ENCODE results near the gene PIK3R1. TPM values are rescaled to one million over a fixed set of nuclear protein-coding genes. Genes with fewer than 3 reads are reported as not detected.

The PIK3R1 gene
- total and polyA plus RNA-seq, 8 donors = 9.2 to 280 (median 52.3) TPM

DNA sequence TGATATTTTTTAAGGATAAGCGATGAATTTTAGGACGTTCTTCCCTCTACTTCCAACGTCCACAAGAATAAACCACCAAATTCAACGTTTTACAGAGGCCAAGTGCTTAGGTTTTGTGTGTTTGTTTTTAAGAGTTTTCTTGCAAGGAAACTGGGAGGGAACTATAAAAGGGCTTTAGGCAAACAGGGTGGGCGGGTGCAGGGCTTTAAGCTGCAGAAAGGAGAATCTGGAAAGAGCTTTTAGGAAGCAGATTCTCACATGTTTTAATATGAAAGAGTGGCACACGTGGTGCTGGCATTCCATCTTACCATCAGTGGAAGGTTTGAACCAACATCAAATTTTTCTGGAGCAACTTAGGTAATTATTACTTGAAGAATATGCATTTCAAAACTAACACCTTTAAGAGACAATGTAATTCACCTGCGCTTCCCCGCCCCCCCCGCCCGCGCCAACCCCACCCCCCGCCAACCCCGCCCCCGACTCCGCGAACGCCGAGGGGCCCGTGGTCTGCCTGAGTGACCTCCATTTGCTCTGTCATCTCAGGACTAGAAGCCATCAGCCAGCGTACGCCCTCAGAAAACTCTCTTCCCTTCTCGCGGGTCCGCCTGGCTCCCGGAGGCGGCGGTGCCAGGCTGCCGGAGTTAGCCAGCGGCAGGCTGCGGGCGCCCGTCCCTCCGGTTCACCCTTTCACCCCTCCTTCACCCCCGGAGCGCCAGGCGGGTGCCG, 911 bp upstream of the PIK3R1 start:
- TF ChIP-seq, protein P1, sequence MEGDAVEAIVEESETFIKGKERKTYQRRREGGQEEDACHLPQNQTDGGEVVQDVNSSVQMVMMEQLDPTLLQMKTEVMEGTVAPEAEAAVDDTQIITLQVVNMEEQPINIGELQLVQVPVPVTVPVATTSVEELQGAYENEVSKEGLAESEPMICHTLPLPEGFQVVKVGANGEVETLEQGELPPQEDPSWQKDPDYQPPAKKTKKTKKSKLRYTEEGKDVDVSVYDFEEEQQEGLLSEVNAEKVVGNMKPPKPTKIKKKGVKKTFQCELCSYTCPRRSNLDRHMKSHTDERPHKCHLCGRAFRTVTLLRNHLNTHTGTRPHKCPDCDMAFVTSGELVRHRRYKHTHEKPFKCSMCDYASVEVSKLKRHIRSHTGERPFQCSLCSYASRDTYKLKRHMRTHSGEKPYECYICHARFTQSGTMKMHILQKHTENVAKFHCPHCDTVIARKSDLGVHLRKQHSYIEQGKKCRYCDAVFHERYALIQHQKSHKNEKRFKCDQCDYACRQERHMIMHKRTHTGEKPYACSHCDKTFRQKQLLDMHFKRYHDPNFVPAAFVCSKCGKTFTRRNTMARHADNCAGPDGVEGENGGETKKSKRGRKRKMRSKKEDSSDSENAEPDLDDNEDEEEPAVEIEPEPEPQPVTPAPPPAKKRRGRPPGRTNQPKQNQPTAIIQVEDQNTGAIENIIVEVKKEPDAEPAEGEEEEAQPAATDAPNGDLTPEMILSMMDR (IDR thresholded peaks at IDR 0.05) = no peak
- TF ChIP-seq EP300 (IDR thresholded peaks at IDR 0.05) (no peak), POLR2AphosphoS5 (IDR thresholded peaks at IDR 0.05) (no peak), POLR2A (IDR thresholded peaks at IDR 0.05) (no peak)
- H3K27me3 ChIP-seq = no peaks in the 10 kb centered on the region
- peaks cover 0 to 11% (median 5%) of the 10 kb centered on the region in 4 donors for H3K9me3 ChIP-seq
- peaks cover 7 to 36% (median 23%) of the 10 kb centered on the region in 4 donors for H3K4me1 ChIP-seq
- H3K4me3 ChIP-seq = peak overlapping the region; percentile 56 to 98 (median 84)
- intact Hi-C loops (cut with DNase I; ENCODE audit: low total_unique reads) = no loop called here
- WGBS, 5 donors = 2 to 6% (median 4%) methylated on average over 20 to 37 of the region's 37 CpGs
- peak in 1 of 2 donors; percentile 47 for DNase-seq
- H3K27ac ChIP-seq = peak overlapping the region; percentile 93 to 99 (median 98)
- H3K36me3 ChIP-seq = no peaks in the 10 kb centered on the region

DNA sequence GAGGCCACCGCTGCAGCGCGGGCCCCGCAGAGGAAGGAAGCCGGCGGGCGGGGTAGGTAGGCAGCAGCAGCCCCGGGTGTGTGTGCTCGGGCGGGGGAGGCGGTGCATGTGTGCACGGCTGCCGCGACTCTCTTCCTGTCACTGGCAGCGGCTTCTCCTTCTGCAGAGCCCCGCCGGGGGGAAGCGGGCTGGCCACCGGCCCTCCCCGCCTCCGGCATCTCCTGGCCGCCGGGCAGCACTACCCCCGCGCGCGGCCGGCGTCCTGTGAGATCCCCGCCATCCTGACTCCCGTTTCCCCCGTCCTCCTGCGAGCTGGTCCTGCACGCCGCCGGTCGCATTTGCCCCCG, 315 bp downstream of the PIK3R1 start:
- Histone ChIP-seq H3K4me1 (peaks cover 7 to 46% (median 26%) of the 10 kb centered on the region in 4 donors), H3K4me3 (peak overlapping the region; percentile 56 to 98 (median 84)), H3K36me3 (peaks cover 0 to 10% (median 3%) of the 10 kb centered on the region in 4 donors), H3K27me3 (no peaks in the 10 kb centered on the region), H3K9me3 (peaks cover 0 to 5% (median 2%) of the 10 kb centered on the region in 4 donors), H3K27ac (peak overlapping the region; percentile 93 to 99 (median 98))
- TF ChIP-seq POLR2AphosphoS5 (IDR thresholded peaks at IDR 0.05) (no peak), EP300 (IDR thresholded peaks at IDR 0.05) (no peak), POLR2A (IDR thresholded peaks at IDR 0.05) (no peak)
- TF ChIP-seq, protein P1 (IDR thresholded peaks at IDR 0.05) = no peak
- intact Hi-C loops (cut with DNase I; ENCODE audit: low total_unique reads) = no loop called here
- DNase-seq = no peak
- WGBS, 5 donors = 0 to 4% (median 1%) methylated on average over 4 to 38 of the region's 38 CpGs

DNA sequence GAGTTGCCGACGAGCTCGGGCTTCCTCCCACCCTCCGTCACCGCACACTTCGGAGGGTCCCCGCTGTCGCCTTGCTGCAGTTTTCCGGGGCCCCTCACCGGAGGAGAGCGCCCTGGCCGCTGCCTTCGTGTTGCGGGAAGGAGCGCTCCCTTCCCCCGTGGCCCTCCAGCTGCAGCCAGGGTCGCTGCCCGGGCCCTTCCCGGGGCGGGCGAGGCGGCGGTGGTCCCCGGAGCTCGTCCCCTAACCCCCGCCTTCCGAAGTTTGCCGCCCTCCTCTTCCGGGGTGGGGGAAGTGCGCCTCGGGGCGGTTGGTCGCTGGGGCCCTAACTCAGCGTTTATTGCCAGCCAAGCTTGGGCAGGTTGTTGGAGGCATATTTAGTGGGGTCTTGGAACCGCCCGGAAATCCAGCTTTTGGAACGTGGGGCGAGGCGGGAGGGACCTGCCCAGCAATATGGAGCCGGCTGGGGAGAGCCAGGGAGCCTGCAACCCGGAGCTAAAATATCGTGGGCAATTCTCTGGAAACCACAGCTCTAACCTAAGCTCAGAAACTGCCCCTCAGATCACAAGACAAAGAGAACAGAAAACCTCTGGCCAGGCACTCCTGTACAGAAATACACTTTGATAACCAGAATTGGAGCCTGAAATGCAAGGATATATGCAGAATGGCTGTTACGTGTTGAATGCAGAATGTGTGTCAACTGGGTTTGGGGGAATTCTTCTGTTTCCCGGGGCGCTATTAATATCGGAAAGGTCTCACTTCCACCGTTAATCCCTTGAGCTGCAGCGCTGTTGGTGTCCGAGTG, 890 bp downstream of the PIK3R1 start:
- WGBS, 5 donors = 0% methylated on average over 38 to 49 of the region's 49 CpGs

DNA sequence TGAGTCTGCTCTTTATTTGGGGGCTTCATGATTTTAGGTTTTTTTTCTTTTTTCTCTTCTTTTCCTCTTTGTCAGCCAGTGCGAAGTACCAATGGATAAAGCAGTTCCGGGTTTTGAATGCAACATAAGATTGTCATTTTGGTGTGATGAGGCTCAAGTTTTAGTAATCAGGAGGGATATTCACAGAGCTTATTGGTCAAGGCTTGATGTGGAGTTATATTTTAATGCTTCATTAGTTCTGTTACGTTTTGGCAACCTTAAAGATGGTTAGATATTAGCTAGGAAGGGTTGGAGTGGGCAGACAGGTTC, 1.4 kb downstream of the PIK3R1 start:
- WGBS, 5 donors = 0 to 1% (median 0%) methylated on average over 3 of the region's 3 CpGs
- TF ChIP-seq, protein P1 (IDR thresholded peaks at IDR 0.05) = no peak
- peak in 1 of 3 donors; percentile 20 for TF ChIP-seq POLR2AphosphoS5 (IDR thresholded peaks at IDR 0.05)
- no peak for TF ChIP-seq EP300 (IDR thresholded peaks at IDR 0.05)
- peak overlapping the region; percentile 93 to 99 (median 98) for H3K27ac ChIP-seq

More for the DNA sequence above, 890 bp downstream of the PIK3R1 start:
- Histone ChIP-seq H3K27ac (peak overlapping the region; percentile 93 to 99 (median 98)), H3K4me1 (peaks cover 7 to 48% (median 27%) of the 10 kb centered on the region in 4 donors), H3K9me3 (no peaks in the 10 kb centered on the region), H3K4me3 (peak overlapping the region; percentile 56 to 98 (median 84)), H3K27me3 (no peaks in the 10 kb centered on the region), H3K36me3 (peaks cover 0 to 14% (median 4%) of the 10 kb centered on the region in 4 donors)
- no peak for TF ChIP-seq EP300 (IDR thresholded peaks at IDR 0.05)
- TF ChIP-seq POLR2AphosphoS5 (IDR thresholded peaks at IDR 0.05) = peak in 1 of 3 donors; percentile 22
- intact Hi-C loops (cut with DNase I; ENCODE audit: low total_unique reads) = no loop called here
- DNase-seq = peak; percentile 48 to 83

More for the DNA sequence above, 1.4 kb downstream of the PIK3R1 start:
- no peaks in the 10 kb centered on the region for H3K9me3 ChIP-seq
- no peaks in the 10 kb centered on the region for H3K27me3 ChIP-seq
- H3K36me3 ChIP-seq = peaks cover 0 to 14% (median 4%) of the 10 kb centered on the region in 4 donors
- peak overlapping the region; percentile 56 to 98 (median 84) for H3K4me3 ChIP-seq
- intact Hi-C loops (cut with DNase I; ENCODE audit: low total_unique reads) = no loop called here
- DNase-seq = no peak
- H3K4me1 ChIP-seq = peaks cover 12 to 54% (median 30%) of the 10 kb centered on the region in 4 donors

Measured in stomach (tissue), 9 donors.